Measurements from ENCODE around the gene DAPK2. TPM values are rescaled to one million over a fixed set of nuclear protein-coding genes. Genes with fewer than 3 reads are reported as not detected.

DAPK2 gene
- total and polyA plus RNA-seq, 2 of the 4 experiments (the other 2 are of a cell fraction) = 0.34 to 0.36 TPM

DNA sequence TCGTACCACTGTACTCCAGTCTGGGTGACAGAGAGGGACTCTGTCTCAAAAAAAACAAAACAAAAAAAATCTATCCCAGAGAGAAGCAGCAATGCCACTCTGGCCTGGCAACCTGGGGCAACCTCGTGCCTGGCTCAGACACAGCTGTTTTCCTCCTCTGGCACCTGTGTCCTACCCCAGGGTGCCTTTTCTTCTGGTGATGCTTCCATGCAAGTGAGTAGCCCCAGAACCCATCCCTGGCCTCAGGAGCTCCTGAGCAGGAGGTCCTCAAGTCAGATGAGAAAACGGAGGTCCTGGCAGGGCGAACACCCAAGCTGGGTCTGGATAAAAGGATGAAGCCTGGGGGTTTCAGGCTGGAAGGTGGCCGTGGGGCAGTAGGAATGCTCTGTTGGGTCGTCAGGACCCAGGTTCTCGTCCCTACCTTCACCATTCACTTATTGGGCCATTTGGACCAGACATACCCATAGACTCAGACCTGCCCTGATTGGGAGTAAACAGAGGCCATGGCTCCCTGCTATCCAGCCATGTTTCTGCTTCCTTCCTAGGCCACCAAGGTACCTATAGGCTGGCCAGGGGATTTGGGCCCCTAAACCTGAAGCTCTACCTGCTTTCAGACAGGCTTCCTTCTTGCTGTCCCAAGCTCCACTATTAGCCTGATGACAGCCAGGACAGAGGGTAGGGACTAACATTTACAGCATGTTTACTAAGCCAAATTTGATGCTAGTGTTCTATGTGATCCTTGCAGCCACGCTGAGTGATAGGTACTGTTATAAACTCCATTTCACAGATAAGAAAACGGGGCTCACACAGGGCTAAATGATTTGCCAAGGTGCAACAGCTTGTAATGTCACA is 102.2 kb downstream of the DAPK2 start:
- ChIA-PET CTCF (interaction anchor here (1.1 to 1.6 kb wide), 2 partner anchors 24 to 48 kb away, joined by 3 read pairs; no protein-coding TSS in a partner anchor), POLR2A (ENCODE audit: unreplicated experiment) (no interaction called here)
- TF ChIP-seq CTCF (conservative IDR thresholded peaks at IDR 0.05; ENCODE audit: low read depth, low read length) = no peak
- TF ChIP-seq USF2 (IDR thresholded peaks at IDR 0.05; ENCODE audit: low read depth, low read length) = no peak
- no peak for TF ChIP-seq NFE2L2 (IDR thresholded peaks at IDR 0.05; ENCODE audit: low read depth, low read length)
- no peak for TF ChIP-seq POLR2A (IDR thresholded peaks at IDR 0.05; ENCODE audit: low read depth, low read length)
- TF ChIP-seq MAFK (IDR thresholded peaks at IDR 0.05; ENCODE audit: low read depth, low read length) = no peak
- no peak overlapping the region for H2AK9ac ChIP-seq (replicated peaks; ENCODE audit: low read depth, low read length, poor library complexity)
- BruUV-seq (replicated peaks) = no TSS peak
- H3K14ac ChIP-seq (replicated peaks; ENCODE audit: low read depth, low read length) = no peak overlapping the region
- no peak for ATAC-seq (ENCODE audit: low read depth)
- in situ Hi-C loops (cut with MboI; ENCODE audit: low sequenced_read_pairs) = no loop called here
- no peak overlapping the region for H3K4ac ChIP-seq (ENCODE audit: low read depth, low read length)
- H3K4me2 ChIP-seq (ENCODE audit: low read depth, low read length) = no peak overlapping the region
- H2BK20ac ChIP-seq (ENCODE audit: low read depth, low read length) = no peak overlapping the region
- H4K5ac ChIP-seq (ENCODE audit: low read depth, low read length) = no peak overlapping the region
- no peak overlapping the region for H4K8ac ChIP-seq (ENCODE audit: low read depth in 2 of 2, low read length in 2 of 2)
- intact Hi-C loops (cut with micrococcal nuclease) = no loop called here
- no peak overlapping the region for H3K9ac ChIP-seq (ENCODE audit: low read depth, low read length)
- no peak overlapping the region for H2AFZ ChIP-seq (replicated peaks; ENCODE audit: low read length, poor library complexity)
- no peak for DNase-seq
- H2AK5ac ChIP-seq (ENCODE audit: low read depth, low read length) = peak overlapping the region; percentile 2; the same call in 1 of the 2 replicates
- H2BK15ac ChIP-seq (ENCODE audit: low read depth, low read length) = no peak overlapping the region
- H3K36me3 ChIP-seq (ENCODE audit: control insufficient read depth, insufficient read depth, low read length) = no peaks in the 10 kb centered on the region
- no peak overlapping the region for H3K4me3 ChIP-seq (ENCODE audit: insufficient read depth, low read depth, low read length)
- no peaks in the 10 kb centered on the region for H3K79me1 ChIP-seq (ENCODE audit: low read depth in 1 of 2, low read length in 2 of 2)
- peaks cover 10% of the 10 kb centered on the region for H3K4me1 ChIP-seq (ENCODE audit: control insufficient read depth, insufficient read depth, low read length)
- H2BK120ac ChIP-seq (ENCODE audit: low read depth, low read length) = no peak overlapping the region
- no peak overlapping the region for H3K56ac ChIP-seq (ENCODE audit: extremely low read depth, insufficient read depth, low read length)
- H3K27ac ChIP-seq (ENCODE audit: insufficient read depth, low read length) = no peak overlapping the region
- H3K18ac ChIP-seq (ENCODE audit: low read depth, low read length) = no peak overlapping the region
- dilution Hi-C loops (cut with HindIII; ENCODE audit: low sequenced_read_pairs, unreplicated experiment) = no loop called here
- H3K9me1 ChIP-seq (ENCODE audit: insufficient read depth, low read length) = peaks cover 20% of the 10 kb centered on the region
- no peaks in the 10 kb centered on the region for H4K20me1 ChIP-seq (ENCODE audit: insufficient read depth, low read length)
- H4K91ac ChIP-seq (ENCODE audit: insufficient read depth, low read depth, low read length) = no peak overlapping the region
- no peak overlapping the region for H2BK5ac ChIP-seq (ENCODE audit: low read depth, low read length, poor library complexity, severe bottlenecking)
- no peaks in the 10 kb centered on the region for H3K27me3 ChIP-seq (ENCODE audit: control insufficient read depth, insufficient read depth, low read length)
- 100% methylated on average over 1 of the region's 9 CpGs; no CpG with 5 or more reads in 1 of the 2 experiments for WGBS, 2 experiments (ENCODE audit: extremely low coverage in 2 of 2, insufficient read length in 1 of 2)
- no peak overlapping the region for H3K23ac ChIP-seq (ENCODE audit: low read depth, low read length)
- no peaks in the 10 kb centered on the region for H3K9me3 ChIP-seq (ENCODE audit: control insufficient read depth, insufficient read depth, low read length)
